ENCODE results near the gene ITPRIP. TPM values are rescaled to one million over a fixed set of nuclear protein-coding genes. Genes with fewer than 3 reads are reported as not detected.

The ITPRIP gene
- total RNA-seq, 1 experiment from 2014 or later = 1.7 TPM

DNA sequence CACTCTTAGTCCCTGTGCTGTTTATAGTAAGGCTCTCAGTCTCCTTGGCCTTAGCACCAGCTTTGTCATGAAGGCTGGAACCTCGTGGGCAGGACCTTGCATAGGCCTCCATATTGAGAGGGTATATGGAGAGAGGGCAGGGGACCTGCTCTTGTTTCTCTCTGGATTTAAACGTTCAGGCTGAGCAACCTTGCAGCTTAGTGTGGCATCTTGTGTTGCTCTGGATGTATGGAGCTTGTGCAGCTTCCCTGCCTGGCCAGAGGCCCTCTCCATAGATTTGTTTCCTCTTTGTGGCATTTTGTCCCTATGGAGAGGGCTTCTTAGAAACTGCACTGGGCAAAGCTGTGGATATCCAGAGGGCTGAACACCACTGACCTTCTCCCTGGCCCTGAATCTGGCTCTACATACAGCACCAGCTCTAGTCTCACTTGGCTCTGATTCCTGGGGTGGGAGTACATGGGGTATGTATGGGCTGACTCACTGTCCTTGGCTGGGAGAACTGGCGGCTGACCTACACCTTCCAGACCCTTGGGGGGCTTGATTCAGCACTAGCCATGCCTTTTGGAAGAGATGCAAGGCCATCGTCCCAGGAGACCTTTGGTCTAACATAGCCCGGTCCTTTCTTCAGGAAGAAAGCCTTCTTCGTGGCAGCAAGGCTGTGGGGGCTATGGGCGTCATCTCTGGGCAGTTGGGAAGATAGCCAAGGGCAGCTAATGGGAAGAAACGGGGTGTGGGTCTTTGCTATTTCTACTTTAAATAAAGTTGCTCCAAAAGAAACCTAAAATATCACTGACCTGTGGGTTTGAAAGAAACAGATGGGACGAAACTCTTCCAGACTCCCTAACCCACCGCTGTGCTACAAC lies 30.5 kb downstream of the ITPRIP start:
- Mint-ChIP-seq H3K27me3 (ENCODE audit: unreplicated experiment) (no peaks in the 10 kb centered on the region), H3K27ac (ENCODE audit: unreplicated experiment) (no peak overlapping the region)
- no TSS peak for BruUV-seq (replicated peaks)

DNA sequence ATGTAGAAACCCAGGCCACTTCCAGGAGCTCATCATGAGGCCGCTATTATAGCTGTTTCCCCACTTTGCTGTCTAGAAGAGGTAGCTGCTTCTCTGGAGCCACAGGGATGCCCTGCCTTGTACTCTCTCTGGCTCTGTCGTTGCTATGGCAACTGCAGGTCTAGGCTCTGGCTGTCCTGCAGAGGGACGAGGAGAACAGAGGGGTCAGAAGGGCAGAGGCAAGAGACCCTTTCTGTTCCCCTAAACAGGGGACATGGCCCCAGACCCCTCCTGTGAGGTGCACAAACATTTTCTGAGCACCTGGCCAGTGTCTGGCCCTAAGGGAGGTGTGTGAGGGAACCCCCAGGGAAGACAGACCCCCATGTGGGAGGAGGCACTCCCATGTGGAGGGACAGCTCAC lies 31.4 kb downstream of the ITPRIP start:
- Mint-ChIP-seq H3K27ac (ENCODE audit: unreplicated experiment) (no peak overlapping the region), H3K4me3 (ENCODE audit: low read depth, unreplicated experiment) (no peak overlapping the region), H3K36me3 (ENCODE audit: insufficient read depth, unreplicated experiment) (peaks cover 8% of the 10 kb centered on the region), H3K4me1 (ENCODE audit: low read depth, unreplicated experiment) (peaks cover 9% of the 10 kb centered on the region), H3K27me3 (ENCODE audit: unreplicated experiment) (no peaks in the 10 kb centered on the region), H3K9me3 (ENCODE audit: low read depth, unreplicated experiment) (peaks cover 5% of the 10 kb centered on the region)
- intact Hi-C loops (cut with micrococcal nuclease; ENCODE audit: unreplicated experiment) = no loop called here
- DNase-seq = no peak
- CTCF ChIA-PET = interaction anchor here (2.1 to 2.6 kb wide), 2 partner anchors 31 to 43 kb away, joined by 7 to 13 read pairs; partner anchors contain the start of gene ITPRIP
- no peak for TF ChIP-seq CTCF (IDR thresholded peaks at IDR 0.05; ENCODE audit: unreplicated experiment)
- BruUV-seq (replicated peaks) = no TSS peak

More for the DNA sequence above, 30.5 kb downstream of the ITPRIP start:
- DNase-seq = no peak
- Mint-ChIP-seq H3K9me3 (ENCODE audit: low read depth, unreplicated experiment) (peaks cover 5% of the 10 kb centered on the region), H3K4me3 (ENCODE audit: low read depth, unreplicated experiment) (no peak overlapping the region), H3K4me1 (ENCODE audit: low read depth, unreplicated experiment) (peaks cover 9% of the 10 kb centered on the region), H3K36me3 (ENCODE audit: insufficient read depth, unreplicated experiment) (peaks cover 8% of the 10 kb centered on the region)
- intact Hi-C loops (cut with micrococcal nuclease; ENCODE audit: unreplicated experiment) = no loop called here
- CTCF ChIA-PET = interaction anchor here (2.6 kb wide), 1 partner anchor 42 kb away, joined by 7 read pairs; no protein-coding TSS in a partner anchor
- TF ChIP-seq CTCF (IDR thresholded peaks at IDR 0.05; ENCODE audit: unreplicated experiment) = no peak

DNA sequence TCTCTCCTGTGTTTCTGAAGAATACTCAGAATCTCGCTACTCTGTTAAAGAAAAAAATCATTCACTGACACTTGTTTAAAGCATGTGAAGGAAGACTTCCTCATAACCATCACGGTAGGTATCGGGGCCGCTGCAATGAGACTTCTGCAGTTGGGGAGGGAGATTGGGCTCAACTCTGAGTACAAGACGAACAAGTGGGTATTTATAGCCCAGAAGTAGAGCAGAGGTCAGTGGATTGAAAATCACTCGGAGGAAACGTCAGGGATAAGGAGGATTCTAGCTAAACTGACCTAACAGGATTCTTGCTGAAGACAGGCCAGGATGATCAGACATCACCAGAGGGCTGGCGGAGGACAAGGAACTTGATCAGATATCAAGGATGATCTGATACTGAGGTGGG lies 33.3 kb downstream of the ITPRIP start:
- CTCF ChIA-PET = interaction anchor here (1.6 to 2.6 kb wide), 4 partner anchors 33 to 318 kb away, joined by 5 to 13 read pairs (median 6); partner anchors contain the start of genes CFAP58 and ITPRIP

DNA sequence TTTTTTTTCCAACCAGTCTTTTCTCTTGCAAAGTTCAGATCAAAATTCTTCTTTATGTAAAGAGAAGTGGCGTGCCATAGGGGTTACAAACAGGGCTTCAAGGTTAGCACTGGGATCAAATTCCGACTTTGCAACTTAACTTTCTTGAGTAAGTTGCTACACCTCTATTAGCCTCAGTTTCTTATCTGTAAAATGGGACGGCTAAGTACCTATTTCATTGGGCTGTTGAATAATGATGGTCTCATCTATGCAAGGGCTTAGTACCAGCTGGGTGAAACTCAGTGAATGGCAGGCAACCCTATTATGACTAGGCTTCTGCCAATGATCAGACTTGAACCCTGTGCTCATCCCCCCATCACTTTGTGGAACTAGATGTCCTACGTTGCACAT lies 33.9 kb downstream of the ITPRIP start:
- no peak for TF ChIP-seq CTCF (IDR thresholded peaks at IDR 0.05; ENCODE audit: unreplicated experiment)
- CTCF ChIA-PET = no interaction called here
- DNase-seq = no peak
- peaks cover 9% of the 10 kb centered on the region for H3K4me1 Mint-ChIP-seq (ENCODE audit: low read depth, unreplicated experiment)
- H3K4me3 Mint-ChIP-seq (ENCODE audit: low read depth, unreplicated experiment) = no peak overlapping the region
- peaks cover 5% of the 10 kb centered on the region for H3K9me3 Mint-ChIP-seq (ENCODE audit: low read depth, unreplicated experiment)
- no peak overlapping the region for H3K27ac Mint-ChIP-seq (ENCODE audit: unreplicated experiment)
- H3K36me3 Mint-ChIP-seq (ENCODE audit: insufficient read depth, unreplicated experiment) = peaks cover 8% of the 10 kb centered on the region
- H3K27me3 Mint-ChIP-seq (ENCODE audit: unreplicated experiment) = no peaks in the 10 kb centered on the region
- no TSS peak for BruUV-seq (replicated peaks)
- intact Hi-C loops (cut with micrococcal nuclease; ENCODE audit: unreplicated experiment) = no loop called here

More for the DNA sequence above, 33.3 kb downstream of the ITPRIP start:
- TF ChIP-seq CTCF (IDR thresholded peaks at IDR 0.05; ENCODE audit: unreplicated experiment) = no peak
- H3K9me3 Mint-ChIP-seq (ENCODE audit: low read depth, unreplicated experiment) = peaks cover 5% of the 10 kb centered on the region
- H3K27me3 Mint-ChIP-seq (ENCODE audit: unreplicated experiment) = no peaks in the 10 kb centered on the region
- H3K4me3 Mint-ChIP-seq (ENCODE audit: low read depth, unreplicated experiment) = no peak overlapping the region
- no peak overlapping the region for H3K27ac Mint-ChIP-seq (ENCODE audit: unreplicated experiment)
- intact Hi-C loops (cut with micrococcal nuclease; ENCODE audit: unreplicated experiment) = loop anchor here (1.0 kb wide), 1 partner anchor 45 kb away; no protein-coding TSS in a partner anchor
- no peak for DNase-seq
- H3K4me1 Mint-ChIP-seq (ENCODE audit: low read depth, unreplicated experiment) = peaks cover 9% of the 10 kb centered on the region
- H3K36me3 Mint-ChIP-seq (ENCODE audit: insufficient read depth, unreplicated experiment) = peaks cover 8% of the 10 kb centered on the region
- no TSS peak for BruUV-seq (replicated peaks)
